GM21723 (cell line): ENCODE data around the gene MYBBP1A.

Source experiments
- ATAC-seq: cut with Tn5 transposase; IDR thresholded peaks from one replicate; pipeline ENCODE4 v1.9.1; 2021; ENCODE audit warnings: mild to moderate bottlenecking, moderate library complexity; ENCODE audit not compliant: unreplicated experiment

MYBBP1A gene

GRCh38 chr17:4523946-4524345 lies 31.2 kb downstream of the MYBBP1A start:
- no peak for ATAC-seq

GRCh38 chr17:4522661-4523060 lies 32.5 kb downstream of the MYBBP1A start:
- ATAC-seq = no peak

GRCh38 chr17:4520894-4521600 lies 34.1 kb downstream of the MYBBP1A start:
- ATAC-seq = no peak

- no peak for ATAC-seq
These were observed 34.9 kb downstream of the MYBBP1A start for GRCh38 chr17:4520060-4520893.

GRCh38 chr17:4519361-4519788 lies 35.8 kb downstream of the MYBBP1A start:
- ATAC-seq = no peak

GRCh38 chr17:4518901-4519300 lies 36.3 kb downstream of the MYBBP1A start:
- no peak for ATAC-seq

GRCh38 chr17:4516735-4517134 lies 38.4 kb downstream of the MYBBP1A start:
- no peak for ATAC-seq

GRCh38 chr17:4515501-4515900 lies 39.7 kb downstream of the MYBBP1A start:
- no peak for ATAC-seq

- ATAC-seq = no peak
These were observed 40.4 kb downstream of the MYBBP1A start for GRCh38 chr17:4514779-4515178.

- ATAC-seq = no peak
These were observed 41.0 kb downstream of the MYBBP1A start for GRCh38 chr17:4514206-4514605.

GRCh38 chr17:4513113-4514032 lies 41.8 kb downstream of the MYBBP1A start:
- no peak for ATAC-seq

- no peak for ATAC-seq
These were observed 42.8 kb downstream of the MYBBP1A start for GRCh38 chr17:4512156-4513112.

GRCh38 chr17:4511199-4511932 lies 43.8 kb downstream of the MYBBP1A start:
- ATAC-seq = no peak

- no peak for ATAC-seq
These were observed 44.6 kb downstream of the MYBBP1A start for GRCh38 chr17:4510618-4510941.

- ATAC-seq = no peak
These were observed 45.1 kb downstream of the MYBBP1A start for GRCh38 chr17:4509923-4510617.

- no peak for ATAC-seq
These were observed 45.8 kb downstream of the MYBBP1A start for GRCh38 chr17:4509401-4509800.

GRCh38 chr17:4508207-4508606 lies 47.0 kb downstream of the MYBBP1A start:
- ATAC-seq = no peak

- no peak for ATAC-seq
These were observed 47.6 kb downstream of the MYBBP1A start for GRCh38 chr17:4507361-4508111.
